Mucosa of descending colon (tissue), 3 donors: ENCODE measurements around the gene SLC17A2. TPM values are rescaled to one million over a fixed set of nuclear protein-coding genes. Genes with fewer than 3 reads are reported as not detected.

Experiments
- ATAC-seq: fragments of 200-7000 bp; cut with Tn5 transposase; one replicate; pipeline ENCODE4 v1.9.1; 2020; ENCODE audit warnings: mild to moderate bottlenecking, moderate library complexity
- DNase-seq, 3 donors: peaks; one replicate each; pipeline ENCODE4 v3.0.0-alpha.2; 2020
- H3K36me3 ChIP-seq: fragments of 200-600 bp; one replicate; pipeline ENCODE4 v1.8.0; 2021; ENCODE audit warnings: low read depth, mild to moderate bottlenecking
- H3K4me1 ChIP-seq: fragments of 200-600 bp; one replicate; pipeline ENCODE4 v1.8.0; 2021; ENCODE audit warnings: low read depth, mild to moderate bottlenecking
- H3K4me3 ChIP-seq: fragments of 200-600 bp; one replicate; pipeline ENCODE4 v1.8.0; 2021; ENCODE audit warnings: mild to moderate bottlenecking
- H3K9me3 ChIP-seq: fragments of 200-600 bp; one replicate; pipeline ENCODE4 v1.8.0; 2021; ENCODE audit warnings: mild to moderate bottlenecking
- CTCF ChIP-seq: fragments of 200-600 bp; IDR thresholded peaks from one replicate; pipeline ENCODE4 v1.8.0; 2022; ENCODE audit warnings: antibody characterized with exemption, mild to moderate bottlenecking
- intact Hi-C, 2 donors: fragments of 100-400 bp; cut with DNase I in 1 of 2; cut with micrococcal nuclease in 1 of 2; formaldehyde crosslinking; loops; one replicate each; pipeline versions ENCODE4 v1.11.0 to v1.11.1; 2022; cut with DNase I, micrococcal nuclease
- total RNA-seq, 3 donors: library from RNA; stranded (reverse); fragmentation: NEBNext Ultra II Directional in 2 of 3; extraction: Animal tissue kit (Norgen Biotek cat#: 25700) in 2 of 3; gene quantifications; one replicate each; pipeline versions ENCODE4 v1.2.1 to v1.2.4, GENCODE V29; 2021 to 2023
- donor health status: DM: no; HTN: no; CAD: no; lungs with moderate emphysema.
- donor health status: DM: no; HTN: no; CAD: no.
- donor health status: DM: no; HTN: yes; CAD: no.

The SLC17A2 gene
- total RNA-seq, 3 donors from 2014 or later, result not detected

DNA sequence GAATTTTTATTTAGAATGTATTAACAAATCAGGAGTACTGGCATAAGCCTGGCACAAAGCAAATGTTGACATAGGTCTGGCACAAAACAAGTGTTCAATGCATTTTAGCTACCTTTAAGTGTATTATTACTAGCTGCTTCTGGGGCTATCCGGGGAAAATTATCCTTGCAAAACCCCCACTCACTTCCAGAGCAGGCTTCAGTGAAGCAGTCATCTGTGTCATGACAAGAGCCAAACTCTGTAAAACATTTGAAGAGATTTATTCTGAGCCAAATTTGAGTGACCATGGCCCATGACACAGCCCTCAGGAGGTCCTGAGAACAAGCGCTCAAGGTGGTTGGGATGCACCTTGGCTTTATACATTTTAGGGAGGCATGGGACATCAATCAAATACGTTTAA, 25.7 kb upstream of the SLC17A2 start:
- no peaks in the 10 kb centered on the region for H3K9me3 ChIP-seq
- ATAC-seq (no peak), DNase-seq (no peak)
- H3K36me3 ChIP-seq, result no peaks in the 10 kb centered on the region
- intact Hi-C loops, result no loop called here
- no peak overlapping the region for H3K4me3 ChIP-seq
- no peak for TF ChIP-seq CTCF
- H3K4me1 ChIP-seq, result no peaks in the 10 kb centered on the region

DNA sequence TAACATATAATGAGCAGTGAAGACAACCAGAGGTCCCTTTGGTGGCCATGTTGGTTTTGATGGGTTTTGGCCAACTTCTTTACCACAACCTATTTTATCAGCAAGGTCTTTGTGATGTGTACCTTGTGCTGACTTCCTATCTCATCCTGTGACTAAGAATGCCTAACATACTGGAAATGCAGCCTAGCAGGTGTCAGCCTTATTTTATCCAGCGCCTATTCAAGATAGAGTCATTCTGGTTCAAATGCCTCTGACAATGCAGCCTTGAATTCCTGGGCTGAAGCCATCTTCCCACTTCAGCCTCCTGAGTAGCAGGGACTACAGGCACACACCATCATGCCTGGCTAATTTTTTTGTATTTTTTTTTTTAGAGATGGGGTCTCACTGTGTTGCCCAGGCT, 24.3 kb upstream of the SLC17A2 start:
- Histone ChIP-seq H3K4me3 (no peak overlapping the region), H3K36me3 (no peaks in the 10 kb centered on the region), H3K9me3 (no peaks in the 10 kb centered on the region), H3K4me1 (no peaks in the 10 kb centered on the region)
- no peak for TF ChIP-seq CTCF
- no peak for ATAC-seq
- intact Hi-C loops, result no loop called here
- no peak for DNase-seq

- ATAC-seq (no peak), DNase-seq (no peak)
- H3K4me3 ChIP-seq, result no peak overlapping the region
- intact Hi-C loops, result no loop called here
- H3K9me3 ChIP-seq, result no peaks in the 10 kb centered on the region
- H3K4me1 ChIP-seq, result no peaks in the 10 kb centered on the region
- no peak for TF ChIP-seq CTCF
- no peaks in the 10 kb centered on the region for H3K36me3 ChIP-seq
Measured at GRCh38 chr6:25953733-25954132, 23.2 kb upstream of the SLC17A2 start.

DNA sequence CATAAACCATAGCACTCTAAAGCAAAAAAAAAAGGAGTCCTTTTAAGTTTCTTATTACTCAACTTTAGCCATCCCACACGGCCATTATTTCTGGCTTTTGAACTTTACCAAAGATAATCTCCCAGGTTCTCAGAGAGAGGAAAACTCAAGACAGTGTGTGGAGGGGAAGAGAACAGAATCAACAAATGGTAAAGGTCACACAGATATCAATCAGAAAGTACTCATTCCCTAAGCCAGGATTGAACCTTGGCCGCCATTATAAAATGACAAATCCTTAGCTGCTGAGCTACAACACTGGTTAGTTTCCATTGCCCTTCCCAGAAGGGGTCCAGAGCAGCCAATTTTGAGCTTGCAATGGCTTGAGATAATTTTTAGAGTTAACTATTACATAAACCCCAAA, 22.0 kb upstream of the SLC17A2 start:
- no peaks in the 10 kb centered on the region for H3K36me3 ChIP-seq
- H3K4me3 ChIP-seq, result no peak overlapping the region
- intact Hi-C loops, result no loop called here
- no peak for DNase-seq
- no peaks in the 10 kb centered on the region for H3K4me1 ChIP-seq
- no peaks in the 10 kb centered on the region for H3K9me3 ChIP-seq
- ATAC-seq, result no peak
- no peak for TF ChIP-seq CTCF

GRCh38 chr6:25951296-25952032, 21.0 kb upstream of the SLC17A2 start:
- Histone ChIP-seq H3K9me3 (no peaks in the 10 kb centered on the region), H3K4me1 (no peaks in the 10 kb centered on the region), H3K4me3 (no peak overlapping the region), H3K36me3 (no peaks in the 10 kb centered on the region)
- TF ChIP-seq CTCF, result no peak
- ATAC-seq, result no peak
- no peak for DNase-seq
- intact Hi-C loops, result no loop called here

DNA sequence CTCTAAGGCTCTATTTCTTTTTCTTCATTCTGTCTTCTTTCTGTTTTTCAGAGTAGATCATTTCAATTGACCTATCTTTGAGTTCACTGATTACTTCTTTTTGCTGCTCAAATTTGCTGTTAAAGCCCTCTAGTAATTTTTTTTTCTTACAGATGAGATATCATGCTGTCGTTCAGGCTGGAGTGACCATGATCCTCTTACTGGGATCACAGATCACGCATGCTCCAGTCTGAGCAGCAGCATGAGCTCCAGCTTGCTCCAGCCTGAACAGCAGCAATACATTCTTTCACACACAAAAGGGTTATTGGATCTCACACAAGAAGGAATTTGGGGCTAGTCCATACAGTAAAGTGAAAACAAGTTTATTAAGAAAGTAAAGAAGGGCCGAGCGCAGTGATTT, 19.8 kb upstream of the SLC17A2 start:
- no peaks in the 10 kb centered on the region for H3K4me1 ChIP-seq
- no peak overlapping the region for H3K4me3 ChIP-seq
- intact Hi-C loops, result no loop called here
- no peaks in the 10 kb centered on the region for H3K9me3 ChIP-seq
- no peaks in the 10 kb centered on the region for H3K36me3 ChIP-seq
- no peak for TF ChIP-seq CTCF
- DNase-seq (no peak), ATAC-seq (no peak)
